Calu3 (cell line): ENCODE data around the gene SYCP2. TPM values are rescaled to one million over a fixed set of nuclear protein-coding genes. Genes with fewer than 3 reads are reported as not detected.

Source experiments
- BruUV-seq: library from RNA; stranded (reverse); fragments of 400-500 nt; replicated peaks from 2 replicates; lab custom pipeline; 2021; lab: Mats Ljungman, UMichigan
- CTCF ChIA-PET: fragments of 300-600 bp; sonication (Branson Sonifier 250); formaldehyde crosslinking; loops from one replicate; lab custom pipeline; 2022; ENCODE audit warnings: antibody characterized with exemption; lab: Charles Lee
- DNase-seq: peaks from one replicate; pipeline ENCODE4 v3.0.0; 2022
- H3K27ac Mint-ChIP-seq: one replicate; pipeline ENCODE4 v1.8.0; 2022; ENCODE audit warnings: mixed read lengths; ENCODE audit not compliant: unreplicated experiment
- H3K27me3 Mint-ChIP-seq: one replicate; pipeline ENCODE4 v1.8.0; 2022; ENCODE audit warnings: mixed read lengths; ENCODE audit not compliant: unreplicated experiment
- H3K36me3 Mint-ChIP-seq: one replicate; pipeline ENCODE4 v1.8.0; 2022; ENCODE audit warnings: mild to moderate bottlenecking, moderate library complexity, mixed read lengths; ENCODE audit not compliant: insufficient read depth, unreplicated experiment
- H3K4me1 Mint-ChIP-seq: one replicate; pipeline ENCODE4 v1.8.0; 2022; ENCODE audit warnings: mild to moderate bottlenecking, low read depth, mixed read lengths; ENCODE audit not compliant: unreplicated experiment
- H3K4me3 Mint-ChIP-seq: one replicate; pipeline ENCODE4 v1.8.0; 2022; ENCODE audit warnings: mild to moderate bottlenecking, low read depth, moderate library complexity, mixed read lengths; ENCODE audit not compliant: unreplicated experiment
- H3K9me3 Mint-ChIP-seq: one replicate; pipeline ENCODE4 v1.8.0; 2022; ENCODE audit warnings: low read depth, mixed read lengths; ENCODE audit not compliant: unreplicated experiment
- intact Hi-C: fragments of 100-400 bp; cut with micrococcal nuclease; formaldehyde crosslinking; loops from one replicate; pipeline ENCODE4 v1.10.0; 2022; ENCODE audit not compliant: unreplicated experiment
- total RNA-seq: library from RNA; stranded (reverse); gene quantifications from 2 replicates; pipeline ENCODE4 v1.2.3, GENCODE V29; 2022
- TF ChIP-seq, protein P1 (sequence below): fragments of 200-600 bp; IDR thresholded peaks from one replicate; pipeline ENCODE4 v1.8.0; 2022; ENCODE audit warnings: antibody characterized with exemption; ENCODE audit not compliant: unreplicated experiment

The SYCP2 gene
- total RNA-seq, 1 experiment from 2014 or later, result 56.0 TPM

DNA sequence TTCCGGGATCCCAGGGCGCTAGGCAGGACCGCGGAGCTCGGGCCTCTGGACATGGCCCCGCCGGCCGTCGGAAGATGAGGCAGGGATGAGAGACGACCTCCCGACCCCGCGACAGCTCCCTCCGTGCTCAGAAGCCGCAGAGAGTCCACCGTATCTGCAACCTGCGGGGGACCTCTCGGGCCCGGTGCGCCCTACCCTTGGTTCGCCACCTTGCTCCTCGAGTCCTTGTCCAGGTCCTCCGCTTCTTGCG, 6.4 kb upstream of the SYCP2 start:
- no peaks in the 10 kb centered on the region for H3K27me3 Mint-ChIP-seq
- CTCF ChIA-PET, result interaction anchor here (0.6 to 2.9 kb wide), 10 partner anchors 11 to 1246 kb away, joined by 3 to 16 read pairs (median 4); no protein-coding TSS in a partner anchor
- TSS peak; percentile 10 for BruUV-seq
- TF ChIP-seq, protein P1, sequence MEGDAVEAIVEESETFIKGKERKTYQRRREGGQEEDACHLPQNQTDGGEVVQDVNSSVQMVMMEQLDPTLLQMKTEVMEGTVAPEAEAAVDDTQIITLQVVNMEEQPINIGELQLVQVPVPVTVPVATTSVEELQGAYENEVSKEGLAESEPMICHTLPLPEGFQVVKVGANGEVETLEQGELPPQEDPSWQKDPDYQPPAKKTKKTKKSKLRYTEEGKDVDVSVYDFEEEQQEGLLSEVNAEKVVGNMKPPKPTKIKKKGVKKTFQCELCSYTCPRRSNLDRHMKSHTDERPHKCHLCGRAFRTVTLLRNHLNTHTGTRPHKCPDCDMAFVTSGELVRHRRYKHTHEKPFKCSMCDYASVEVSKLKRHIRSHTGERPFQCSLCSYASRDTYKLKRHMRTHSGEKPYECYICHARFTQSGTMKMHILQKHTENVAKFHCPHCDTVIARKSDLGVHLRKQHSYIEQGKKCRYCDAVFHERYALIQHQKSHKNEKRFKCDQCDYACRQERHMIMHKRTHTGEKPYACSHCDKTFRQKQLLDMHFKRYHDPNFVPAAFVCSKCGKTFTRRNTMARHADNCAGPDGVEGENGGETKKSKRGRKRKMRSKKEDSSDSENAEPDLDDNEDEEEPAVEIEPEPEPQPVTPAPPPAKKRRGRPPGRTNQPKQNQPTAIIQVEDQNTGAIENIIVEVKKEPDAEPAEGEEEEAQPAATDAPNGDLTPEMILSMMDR, result no peak
- peak overlapping the region; percentile 95 for H3K27ac Mint-ChIP-seq
- H3K4me1 Mint-ChIP-seq, result peaks cover 34% of the 10 kb centered on the region
- peak overlapping the region; percentile 92 for H3K4me3 Mint-ChIP-seq
- peaks cover 46% of the 10 kb centered on the region for H3K36me3 Mint-ChIP-seq
- peak; percentile 58 for DNase-seq
- intact Hi-C loops, result loop anchor here (10.0 kb wide), 2 partner anchors 1285 to 1955 kb away; no protein-coding TSS in a partner anchor
- no peaks in the 10 kb centered on the region for H3K9me3 Mint-ChIP-seq

- intact Hi-C loops, result no loop called here
- H3K27me3 Mint-ChIP-seq, result no peaks in the 10 kb centered on the region
- peak overlapping the region; percentile 81 for H3K27ac Mint-ChIP-seq
- CTCF ChIA-PET, result interaction anchor here (0.6 to 2.9 kb wide), 8 partner anchors 12 to 1247 kb away, joined by 3 to 16 read pairs (median 4); no protein-coding TSS in a partner anchor
- peaks cover 34% of the 10 kb centered on the region for H3K4me1 Mint-ChIP-seq
- TF ChIP-seq, protein P1, result no peak
- H3K4me3 Mint-ChIP-seq, result peak overlapping the region; percentile 92
- peaks cover 42% of the 10 kb centered on the region for H3K36me3 Mint-ChIP-seq
- H3K9me3 Mint-ChIP-seq, result no peaks in the 10 kb centered on the region
- no TSS peak for BruUV-seq
- DNase-seq, result no peak
Measured at GRCh38 chr20:59939052-59939878, 5.8 kb upstream of the SYCP2 start.

GRCh38 chr20:59938696-59939051, 5.2 kb upstream of the SYCP2 start:
- no peak for DNase-seq
- intact Hi-C loops, result no loop called here
- Mint-ChIP-seq H3K27me3 (no peaks in the 10 kb centered on the region), H3K4me1 (peaks cover 34% of the 10 kb centered on the region), H3K27ac (peak overlapping the region; percentile 81), H3K9me3 (no peaks in the 10 kb centered on the region), H3K36me3 (peaks cover 47% of the 10 kb centered on the region), H3K4me3 (peak overlapping the region; percentile 92)
- CTCF ChIA-PET, result interaction anchor here (0.7 to 2.9 kb wide), 4 partner anchors 11 to 342 kb away, joined by 3 to 12 read pairs (median 4); no protein-coding TSS in a partner anchor
- no TSS peak for BruUV-seq
- TF ChIP-seq, protein P1, result no peak

- Mint-ChIP-seq H3K27me3 (no peaks in the 10 kb centered on the region), H3K36me3 (peaks cover 51% of the 10 kb centered on the region), H3K4me1 (peaks cover 34% of the 10 kb centered on the region), H3K27ac (peak overlapping the region; percentile 81), H3K9me3 (no peaks in the 10 kb centered on the region), H3K4me3 (peak overlapping the region; percentile 92)
- intact Hi-C loops, result no loop called here
- TSS peak; percentile 60 for BruUV-seq
- TF ChIP-seq, protein P1, result no peak
- CTCF ChIA-PET, result interaction anchor here (0.7 to 1.3 kb wide), 3 partner anchors 11 to 341 kb away, joined by 3 to 4 read pairs (median 3); no protein-coding TSS in a partner anchor
- DNase-seq, result no peak
Measured at GRCh38 chr20:59938221-59938620, 4.8 kb upstream of the SYCP2 start.
